CD4-positive, alpha-beta T cell treated with Interleukin-6 at 100 ng/mL for 8 hours (primary cell): ENCODE results near the gene EVI5L.

Source experiments
- DNase-seq: peaks from one replicate; pipeline ENCODE4 v3.0.0-alpha.2; 2020; ENCODE audit warnings: mixed read lengths, low spot score

The EVI5L gene

GRCh38 chr19:7912697-7913564 lies 82.9 kb downstream of the EVI5L start:
- no peak for DNase-seq

DNA sequence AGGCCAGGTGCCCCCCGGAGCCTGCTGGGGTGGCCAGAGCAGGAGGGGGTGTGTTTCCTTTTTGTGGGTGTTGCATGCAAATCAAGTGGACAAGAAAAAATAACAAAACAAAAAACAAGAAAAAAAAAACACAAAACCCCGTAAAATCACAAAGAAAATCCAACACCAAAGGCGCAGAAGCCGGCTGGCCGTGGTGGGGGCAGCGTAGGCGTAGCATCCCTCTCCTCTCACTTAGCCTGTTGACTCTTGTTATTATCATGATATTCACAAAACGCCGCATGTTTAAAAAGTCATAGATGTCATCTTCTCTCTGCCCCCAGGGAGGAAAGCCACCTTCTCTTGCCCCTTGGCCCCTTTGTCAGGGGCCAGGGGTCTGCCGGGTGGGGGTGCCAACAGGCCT lies 83.6 kb downstream of the EVI5L start:
- DNase-seq, result no peak

- DNase-seq, result no peak
These were observed 84.1 kb downstream of the EVI5L start for GRCh38 chr19:7914099-7914498.
